T-cell (primary cell): ENCODE data around the gene CIROP. TPM values are rescaled to one million over a fixed set of nuclear protein-coding genes. Genes with fewer than 3 reads are reported as not detected.

Experiments used
- ATAC-seq, 4 experiments: fragments of 200-7000 bp in 3 of 4; fragments of 150-1000 bp in 1 of 4; cut with Tn5 transposase; replicated peaks in 1 of 4; 1 replicate in 3 of 4; 2 replicates in 1 of 4; pipeline ENCODE4 v1.10.0; 2021; ENCODE audit warnings: moderate library complexity in 3 of 4, mild to moderate bottlenecking in 2 of 4, moderate number of reproducible peaks in 1 of 4
- CTCF ChIA-PET, 2 donors: fragments of 300-600 bp; sonication (Branson Sonifier 250); formaldehyde crosslinking; loops; one replicate each; lab custom pipeline; 2022; ENCODE audit warnings: antibody characterized with exemption in 2 of 2; lab: Charles Lee
- POLR2A ChIA-PET, 2 donors: fragments of 300-600 bp; sonication (Branson Sonifier 250); formaldehyde crosslinking; loops; one replicate each; lab custom pipeline; 2022; ENCODE audit warnings: antibody characterized with exemption in 2 of 2; lab: Charles Lee
- DNase-seq, 35 experiments: peaks; one replicate each; pipeline versions ENCODE4 v3.0.0 to v3.0.0-alpha.2; 2013 to 2023
- H3K27ac ChIP-seq: one replicate; pipeline ENCODE4 v1.5.1; 2013; ENCODE audit warnings: low read length
- H3K27me3 ChIP-seq, 2 experiments: replicated peaks in 1 of 2; 1 replicate in 1 of 2; 2 replicates in 1 of 2; pipeline versions ENCODE4 v1.6.1 to v1.7.0; 2013; ENCODE audit warnings: low read length in 1 of 2, mixed read lengths in 1 of 2; ENCODE audit not compliant: control insufficient read depth in 2 of 2, insufficient read depth in 2 of 2; ENCODE audit errors: extremely low read depth in 1 of 2
- H3K36me3 ChIP-seq, 2 donors: 1 replicate in 1 of 2; 2 replicates in 1 of 2; pipeline versions ENCODE4 v1.6.1 to v1.7.0; 2013; ENCODE audit warnings: low read length in 1 of 2; ENCODE audit not compliant: control insufficient read depth in 2 of 2, insufficient read depth in 1 of 2; ENCODE audit errors: extremely low read depth in 1 of 2
- H3K4me1 ChIP-seq, 2 experiments: 1 replicate in 1 of 2; 2 replicates in 1 of 2; pipeline versions ENCODE4 v1.6.1 to v1.7.0; 2013; ENCODE audit warnings: low read length in 2 of 2, mixed read lengths in 1 of 2; ENCODE audit not compliant: insufficient read depth in 2 of 2, control insufficient read depth in 1 of 2; ENCODE audit errors: extremely low read depth in 1 of 2
- H3K4me3 ChIP-seq, 2 donors: 1 replicate in 1 of 2; 2 replicates in 1 of 2; pipeline versions ENCODE4 v1.5.1 to v1.7.0; 2013; ENCODE audit warnings: mild to moderate bottlenecking in 2 of 2, low read length in 1 of 2, moderate library complexity in 1 of 2; ENCODE audit not compliant: control insufficient read depth in 1 of 2; ENCODE audit errors: extremely low read depth in 1 of 2
- H3K9me3 ChIP-seq: 2 replicates; pipeline ENCODE4 v1.7.0; 2013
- H3K27ac Mint-ChIP-seq, 2 donors: one replicate each; pipeline ENCODE4 v1.8.0; 2020 to 2021; ENCODE audit warnings: mild to moderate bottlenecking in 2 of 2, mixed read lengths in 2 of 2
- H3K27me3 Mint-ChIP-seq, 2 donors: one replicate each; pipeline ENCODE4 v1.8.0; 2021 to 2022; ENCODE audit warnings: mixed read lengths in 2 of 2
- H3K36me3 Mint-ChIP-seq: one replicate; pipeline ENCODE4 v1.8.0; 2021; ENCODE audit warnings: mixed read lengths
- H3K4me1 Mint-ChIP-seq, 3 donors: one replicate each; pipeline ENCODE4 v1.8.0; 2020 to 2022; ENCODE audit warnings: mixed read lengths in 3 of 3, mild to moderate bottlenecking in 1 of 3
- H3K4me3 Mint-ChIP-seq, 3 donors: one replicate each; pipeline ENCODE4 v1.8.0; 2020 to 2022; ENCODE audit warnings: mild to moderate bottlenecking in 3 of 3, mixed read lengths in 3 of 3, moderate library complexity in 3 of 3
- H3K9me3 Mint-ChIP-seq, 3 donors: one replicate each; pipeline ENCODE4 v1.8.0; 2020 to 2022; ENCODE audit warnings: mixed read lengths in 3 of 3
- WGBS: methylation state at CpG from one replicate; pipeline ENCODE4 v1.1.5; 2013; ENCODE audit warnings: missing lambda C conversion rate; ENCODE audit not compliant: insufficient coverage; 5-methylcytosine and 5-hydroxymethylcytosine counted together
- total RNA-seq, 35 experiments: library from RNA in 6 of 35; stranded (reverse) in 6 of 35; fragments of 120-200 nt in 1 of 35; gene quantifications; one replicate each; pipeline versions ENCODE4 v1.2.1 to v1.2.4 and lab custom pipeline; 2013 to 2026

Gene CIROP
- total RNA-seq, 5 donors from 2014 or later (not counting 1 experiment from before 2014, with no cell fraction given) = not detected

DNA sequence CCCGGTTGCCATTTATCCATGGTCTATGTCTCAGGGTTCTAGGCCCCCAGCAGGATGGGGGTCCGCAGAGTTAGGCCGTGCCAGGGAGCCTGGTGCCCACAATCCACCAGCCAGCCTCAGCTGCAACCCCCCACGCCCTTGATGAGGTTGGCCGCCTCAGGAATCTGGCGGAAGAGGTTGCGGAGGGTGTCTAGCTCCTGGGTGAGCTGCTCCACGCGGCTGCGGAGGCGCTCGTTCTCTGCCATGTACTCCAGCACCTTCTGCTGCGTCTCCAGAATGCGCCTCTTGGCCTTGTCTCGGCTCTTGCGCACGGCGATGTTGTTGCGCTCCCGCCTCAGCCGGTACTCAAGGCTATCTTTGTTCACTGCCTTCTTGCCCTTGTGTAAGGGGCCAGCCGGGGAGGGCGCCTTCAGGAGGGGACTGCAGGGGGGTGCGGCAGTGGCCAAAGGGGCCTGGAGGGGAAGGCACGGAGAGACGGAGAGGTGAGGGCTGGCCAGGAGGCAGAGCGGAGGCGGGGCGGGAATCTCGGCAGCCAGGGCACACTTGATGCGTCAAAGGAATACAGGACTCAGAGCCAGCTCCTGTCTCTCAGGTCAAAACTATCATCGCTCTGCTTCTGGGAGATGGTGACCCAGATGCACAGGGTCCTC lies 12.7 kb upstream of the CIROP start:
- Histone ChIP-seq H3K27me3 (peaks cover 0 to 23% of the 10 kb centered on the region in 2 experiments), H3K9me3 (no peaks in the 10 kb centered on the region), H3K36me3 (no peaks in the 10 kb centered on the region), H3K4me3 (no peak overlapping the region), H3K27ac (peak overlapping the region; percentile 77), H3K4me1 (peaks cover 32 to 53% of the 10 kb centered on the region in 2 experiments)
- H3K9me3 Mint-ChIP-seq = no peaks in the 10 kb centered on the region
- POLR2A ChIA-PET = interaction anchor here in 1 of 2 donors (0.6 kb wide), 1 partner anchor 67 kb away, joined by 6 read pairs; no protein-coding TSS in a partner anchor
- H3K27ac Mint-ChIP-seq = peak overlapping the region in 1 of 2 donors; percentile 99
- CTCF ChIA-PET = interaction anchor here in 1 of 2 donors (0.6 kb wide), 1 partner anchor 9 kb away, joined by 3 read pairs; no protein-coding TSS in a partner anchor
- no peak for ATAC-seq
- peak overlapping the region in 1 of 3 donors; percentile 81 for H3K4me3 Mint-ChIP-seq
- DNase-seq = no peak
- 92% methylated on average over 25 of the region's 32 CpGs for WGBS
- H3K27me3 Mint-ChIP-seq = peaks cover 0 to 11% of the 10 kb centered on the region in 2 donors
- H3K36me3 Mint-ChIP-seq = no peaks in the 10 kb centered on the region
- H3K4me1 Mint-ChIP-seq = peaks cover 65 to 67% (median 66%) of the 10 kb centered on the region in 3 donors

DNA sequence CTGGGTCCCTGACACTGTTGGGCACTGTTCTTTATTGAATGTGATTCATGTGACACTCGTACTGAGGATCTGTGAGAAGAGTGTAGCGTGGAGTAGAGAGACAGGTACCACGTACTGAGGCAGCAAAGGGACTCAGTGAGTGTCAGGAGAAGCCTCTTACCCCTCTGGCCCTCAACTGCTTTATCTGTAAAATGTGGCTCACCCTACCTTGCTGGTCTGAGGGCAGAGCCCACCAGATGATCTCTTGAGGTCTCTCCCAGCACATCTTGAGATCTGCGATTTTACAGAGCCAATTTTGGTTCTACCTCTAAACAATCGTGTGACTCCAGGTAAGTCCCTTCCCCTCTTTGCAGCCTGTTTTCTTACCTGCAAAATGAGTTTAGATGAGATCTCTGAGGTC lies 11.1 kb upstream of the CIROP start:
- no peak overlapping the region for H3K4me3 ChIP-seq
- H3K27me3 ChIP-seq = peaks cover 0 to 34% of the 10 kb centered on the region in 2 experiments
- Mint-ChIP-seq H3K4me3 (no peak overlapping the region), H3K9me3 (no peaks in the 10 kb centered on the region), H3K27ac (peak overlapping the region; percentile 36 to 99), H3K4me1 (peaks cover 52 to 55% (median 54%) of the 10 kb centered on the region in 3 donors), H3K27me3 (peaks cover 0 to 11% of the 10 kb centered on the region in 2 donors), H3K36me3 (no peaks in the 10 kb centered on the region)
- 75% methylated on average over 3 of the region's 5 CpGs for WGBS
- DNase-seq (no peak), ATAC-seq (no peak)
- ChIA-PET CTCF (interaction anchor here in 1 of 2 donors (0.6 kb wide), 1 partner anchor 176 kb away, joined by 5 read pairs; no protein-coding TSS in a partner anchor), POLR2A (no interaction called here)
- H3K4me1 ChIP-seq = peaks cover 27 to 43% of the 10 kb centered on the region in 2 experiments
- H3K9me3 ChIP-seq = no peaks in the 10 kb centered on the region
- H3K36me3 ChIP-seq = no peaks in the 10 kb centered on the region
- H3K27ac ChIP-seq = no peak overlapping the region

DNA sequence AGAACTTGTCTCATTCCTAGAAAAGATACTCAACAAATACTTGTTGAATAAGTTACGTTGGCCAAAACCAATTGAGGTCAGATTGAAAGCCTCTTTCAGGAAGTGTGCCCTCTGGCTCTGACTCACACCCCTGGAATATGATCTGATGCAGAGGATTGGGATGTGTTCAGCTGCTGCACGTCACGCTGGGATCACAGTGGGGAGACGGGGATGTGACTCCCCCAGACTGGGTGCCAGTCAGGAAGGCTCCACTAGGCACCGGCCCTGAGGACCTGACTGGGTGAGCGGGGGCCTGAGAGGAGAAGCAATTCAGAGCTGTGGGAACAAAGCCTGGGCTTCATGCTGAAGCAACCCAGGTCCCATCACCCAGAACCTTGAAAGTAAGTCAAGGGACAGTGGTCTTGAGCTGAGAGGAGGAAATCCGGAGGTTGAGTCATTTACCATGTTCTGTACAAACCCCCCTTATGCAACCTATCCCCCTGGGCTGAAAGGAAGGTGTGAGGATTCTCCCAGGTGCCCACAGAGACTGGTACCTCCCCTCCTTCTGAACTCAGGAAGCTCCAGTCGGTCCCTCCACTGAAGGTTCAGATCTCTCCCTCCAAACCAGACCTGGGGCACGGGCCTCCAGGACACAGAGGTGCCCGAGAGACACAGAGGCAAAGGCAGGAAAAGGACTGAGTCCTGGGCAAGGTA lies 10.4 kb upstream of the CIROP start:
- DNase-seq (no peak), ATAC-seq (no peak)
- Histone ChIP-seq H3K27me3 (peaks cover 0 to 39% of the 10 kb centered on the region in 2 experiments), H3K27ac (no peak overlapping the region), H3K4me1 (peaks cover 20 to 35% of the 10 kb centered on the region in 2 experiments), H3K4me3 (no peak overlapping the region), H3K36me3 (no peaks in the 10 kb centered on the region), H3K9me3 (no peaks in the 10 kb centered on the region)
- Mint-ChIP-seq H3K9me3 (no peaks in the 10 kb centered on the region), H3K4me1 (peaks cover 44 to 48% (median 46%) of the 10 kb centered on the region in 3 donors), H3K4me3 (no peak overlapping the region), H3K27me3 (peaks cover 0 to 11% of the 10 kb centered on the region in 2 donors), H3K36me3 (no peaks in the 10 kb centered on the region), H3K27ac (peak overlapping the region in 1 of 2 donors; percentile 22)
- POLR2A ChIA-PET = no interaction called here
- 74% methylated on average over 4 of the region's 10 CpGs for WGBS
- CTCF ChIA-PET = interaction anchor here in 1 of 2 donors (0.6 kb wide), 1 partner anchor 175 kb away, joined by 5 read pairs; no protein-coding TSS in a partner anchor

DNA sequence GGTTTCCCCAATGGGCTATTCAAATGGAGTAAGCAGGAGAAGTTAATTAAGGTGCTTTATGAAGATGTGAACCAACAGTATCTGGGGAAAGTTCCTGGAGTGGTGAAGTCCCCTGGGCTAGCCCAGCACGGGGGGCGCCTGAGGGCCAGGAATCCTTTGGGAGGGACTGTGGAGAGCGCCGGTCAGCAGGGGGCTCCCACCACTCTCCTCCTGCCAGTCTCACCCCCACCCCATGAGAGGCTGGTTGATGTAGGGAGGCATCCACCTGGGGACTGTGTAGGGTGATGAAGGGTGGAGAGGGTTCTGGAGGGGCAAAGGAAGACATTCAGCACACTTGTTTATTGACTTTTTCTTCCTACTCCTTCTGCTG lies 9.9 kb upstream of the CIROP start:
- Mint-ChIP-seq H3K4me3 (no peak overlapping the region), H3K36me3 (no peaks in the 10 kb centered on the region), H3K9me3 (no peaks in the 10 kb centered on the region), H3K27me3 (peaks cover 0 to 11% of the 10 kb centered on the region in 2 donors), H3K27ac (peak overlapping the region in 1 of 2 donors; percentile 22), H3K4me1 (peaks cover 39 to 43% (median 41%) of the 10 kb centered on the region in 3 donors)
- no peaks in the 10 kb centered on the region for H3K36me3 ChIP-seq
- H3K27ac ChIP-seq = no peak overlapping the region
- WGBS = no CpG with 5 or more reads among the region's 4 CpGs
- peaks cover 17 to 30% of the 10 kb centered on the region in 2 experiments for H3K4me1 ChIP-seq
- ATAC-seq = no peak
- H3K9me3 ChIP-seq = no peaks in the 10 kb centered on the region
- POLR2A ChIA-PET = no interaction called here
- DNase-seq = no peak
- peaks cover 0 to 37% of the 10 kb centered on the region in 2 experiments for H3K27me3 ChIP-seq
- CTCF ChIA-PET = no interaction called here
- no peak overlapping the region for H3K4me3 ChIP-seq

DNA sequence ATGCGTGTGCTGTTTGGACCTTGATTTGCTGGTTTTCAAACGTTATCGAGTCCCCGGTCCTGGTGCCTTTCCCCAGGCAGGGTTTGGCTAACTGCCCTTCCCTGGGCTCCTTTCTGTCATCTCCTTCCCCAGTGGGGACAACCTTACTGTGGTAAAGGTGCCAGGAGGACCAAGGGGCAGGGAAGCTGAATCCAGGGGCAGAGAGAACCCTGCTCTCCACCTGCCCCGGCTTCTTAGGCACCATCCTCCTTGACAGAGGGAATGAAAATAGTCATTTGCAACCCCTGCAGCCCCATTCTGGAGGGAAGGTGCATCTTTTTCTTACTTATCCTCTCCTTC lies 9.3 kb upstream of the CIROP start:
- peaks cover 0 to 37% of the 10 kb centered on the region in 2 experiments for H3K27me3 ChIP-seq
- peaks cover 12 to 25% of the 10 kb centered on the region in 2 experiments for H3K4me1 ChIP-seq
- POLR2A ChIA-PET = no interaction called here
- ATAC-seq = no peak
- peak overlapping the region in 1 of 2 donors; percentile 41 for H3K27ac Mint-ChIP-seq
- no peaks in the 10 kb centered on the region for H3K36me3 Mint-ChIP-seq
- H3K36me3 ChIP-seq = no peaks in the 10 kb centered on the region
- no peak overlapping the region for H3K27ac ChIP-seq
- H3K27me3 Mint-ChIP-seq = peaks cover 0 to 11% of the 10 kb centered on the region in 2 donors
- no peaks in the 10 kb centered on the region for H3K9me3 ChIP-seq
- H3K4me3 Mint-ChIP-seq = no peak overlapping the region
- CTCF ChIA-PET = no interaction called here
- peaks cover 33 to 37% (median 35%) of the 10 kb centered on the region in 3 donors for H3K4me1 Mint-ChIP-seq
- no peaks in the 10 kb centered on the region for H3K9me3 Mint-ChIP-seq
- no peak overlapping the region for H3K4me3 ChIP-seq
- DNase-seq = no peak
- WGBS = 87% methylated on average over 3 of the region's 5 CpGs

DNA sequence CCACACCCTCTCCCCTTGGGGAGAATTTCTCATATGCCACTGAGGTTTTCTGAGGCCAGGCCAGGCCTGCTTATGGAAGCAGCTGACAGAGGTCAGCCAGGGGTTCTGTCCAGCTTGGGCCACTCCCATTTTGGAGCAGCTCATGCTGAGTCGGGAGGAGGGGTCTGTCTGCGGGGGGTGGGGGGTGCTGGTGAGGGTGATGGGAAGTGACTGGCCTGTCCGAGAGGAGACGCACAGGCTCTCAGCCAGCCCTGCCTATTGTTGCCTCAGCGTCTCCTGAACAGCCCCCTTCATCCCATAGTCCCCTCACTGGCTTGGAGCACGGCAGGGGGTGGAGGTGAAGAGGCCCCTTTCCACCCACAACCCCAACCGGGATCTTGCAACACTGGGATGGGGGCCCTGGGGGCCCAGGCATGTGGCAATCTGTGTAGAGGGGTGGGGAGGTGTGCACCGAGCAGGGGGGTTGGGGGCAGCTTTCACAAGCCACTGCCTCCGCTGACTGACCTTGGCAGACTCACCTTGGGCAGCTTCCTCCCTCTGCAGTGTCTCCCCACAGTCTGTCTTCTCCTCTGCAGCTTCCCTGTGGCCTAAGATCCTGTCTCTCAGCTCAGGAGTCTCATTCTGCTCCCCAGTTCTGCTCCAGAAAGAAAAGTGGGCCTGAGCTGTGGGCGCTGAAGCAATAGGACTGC lies 8.8 kb upstream of the CIROP start:
- H3K4me1 Mint-ChIP-seq = peaks cover 28 to 32% (median 30%) of the 10 kb centered on the region in 3 donors
- Histone ChIP-seq H3K4me3 (no peak overlapping the region), H3K36me3 (no peaks in the 10 kb centered on the region), H3K9me3 (no peaks in the 10 kb centered on the region), H3K27ac (no peak overlapping the region), H3K27me3 (peaks cover 0 to 37% of the 10 kb centered on the region in 2 experiments), H3K4me1 (peaks cover 8 to 19% of the 10 kb centered on the region in 2 experiments)
- H3K27me3 Mint-ChIP-seq = peaks cover 0 to 11% of the 10 kb centered on the region in 2 donors
- H3K9me3 Mint-ChIP-seq = no peaks in the 10 kb centered on the region
- ChIA-PET CTCF (interaction anchor here in 1 of 2 donors (1.8 kb wide), 1 partner anchor 36 kb away, joined by 8 read pairs; no protein-coding TSS in a partner anchor), POLR2A (interaction anchor here in 1 of 2 donors (0.6 kb wide), 2 partner anchors 32 to 70 kb away, joined by 3 to 6 read pairs; no protein-coding TSS in a partner anchor)
- no peak overlapping the region for H3K27ac Mint-ChIP-seq
- no peaks in the 10 kb centered on the region for H3K36me3 Mint-ChIP-seq
- H3K4me3 Mint-ChIP-seq = no peak overlapping the region
- DNase-seq = no peak
- ATAC-seq = no peak
- 79% methylated on average over 5 of the region's 10 CpGs for WGBS
